ENCODE results near the gene EFR3B.

DNA sequence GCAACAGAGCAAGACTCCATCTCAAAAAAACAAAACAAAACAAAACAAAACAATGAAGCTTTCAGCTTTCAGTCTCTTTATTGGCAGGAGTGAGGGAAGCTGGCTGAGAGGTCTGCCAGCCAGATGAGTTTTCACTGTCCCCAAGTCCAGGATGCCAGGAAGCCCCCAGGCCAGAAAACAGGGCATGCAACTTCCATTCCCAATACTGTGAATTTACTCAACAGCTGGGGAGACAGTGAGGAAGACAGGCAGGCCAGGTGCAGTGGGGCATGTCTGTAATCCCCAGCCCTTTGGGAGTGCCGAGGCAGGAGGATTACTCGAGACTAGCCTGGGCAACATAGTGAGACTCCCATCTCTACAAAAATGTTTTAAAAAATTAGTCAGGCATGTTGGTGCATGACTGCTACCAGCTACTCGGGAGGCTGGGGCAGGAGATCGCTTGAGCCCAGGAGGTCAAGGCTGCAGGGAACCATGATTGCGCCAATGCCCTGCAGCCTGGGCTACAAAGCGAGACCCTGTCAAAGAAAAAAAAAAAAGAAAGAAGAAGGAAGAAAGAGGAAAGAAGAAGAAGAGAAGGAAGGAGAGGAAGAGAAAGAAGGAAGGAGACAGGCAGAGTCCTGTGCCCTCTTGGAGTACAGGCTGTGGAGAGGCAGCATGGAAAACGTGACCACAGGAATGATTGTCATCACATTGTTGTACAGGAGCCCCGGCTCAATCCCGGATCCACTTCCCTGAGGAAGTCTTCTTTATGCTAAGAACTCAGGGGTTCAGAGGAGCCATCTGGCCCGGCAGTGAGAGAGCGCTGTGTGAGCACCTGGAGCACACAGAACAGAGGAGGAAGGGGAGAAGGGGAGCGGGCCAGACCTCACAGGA lies 155.7 kb downstream of the EFR3B start:
- TF ChIP-seq POLR2A (IDR thresholded peaks at IDR 0.05; ENCODE audit: low read length) (no peak), GATA1 (IDR thresholded peaks at IDR 0.05; ENCODE audit: low read depth, low read length) (no peak)

All from erythroblast (primary cell).